ENCODE measurements around the gene CILP.

GRCh38 chr15:65197337-65197645 lies 14.0 kb downstream of the CILP start:
- TF ChIP-seq, protein P1, sequence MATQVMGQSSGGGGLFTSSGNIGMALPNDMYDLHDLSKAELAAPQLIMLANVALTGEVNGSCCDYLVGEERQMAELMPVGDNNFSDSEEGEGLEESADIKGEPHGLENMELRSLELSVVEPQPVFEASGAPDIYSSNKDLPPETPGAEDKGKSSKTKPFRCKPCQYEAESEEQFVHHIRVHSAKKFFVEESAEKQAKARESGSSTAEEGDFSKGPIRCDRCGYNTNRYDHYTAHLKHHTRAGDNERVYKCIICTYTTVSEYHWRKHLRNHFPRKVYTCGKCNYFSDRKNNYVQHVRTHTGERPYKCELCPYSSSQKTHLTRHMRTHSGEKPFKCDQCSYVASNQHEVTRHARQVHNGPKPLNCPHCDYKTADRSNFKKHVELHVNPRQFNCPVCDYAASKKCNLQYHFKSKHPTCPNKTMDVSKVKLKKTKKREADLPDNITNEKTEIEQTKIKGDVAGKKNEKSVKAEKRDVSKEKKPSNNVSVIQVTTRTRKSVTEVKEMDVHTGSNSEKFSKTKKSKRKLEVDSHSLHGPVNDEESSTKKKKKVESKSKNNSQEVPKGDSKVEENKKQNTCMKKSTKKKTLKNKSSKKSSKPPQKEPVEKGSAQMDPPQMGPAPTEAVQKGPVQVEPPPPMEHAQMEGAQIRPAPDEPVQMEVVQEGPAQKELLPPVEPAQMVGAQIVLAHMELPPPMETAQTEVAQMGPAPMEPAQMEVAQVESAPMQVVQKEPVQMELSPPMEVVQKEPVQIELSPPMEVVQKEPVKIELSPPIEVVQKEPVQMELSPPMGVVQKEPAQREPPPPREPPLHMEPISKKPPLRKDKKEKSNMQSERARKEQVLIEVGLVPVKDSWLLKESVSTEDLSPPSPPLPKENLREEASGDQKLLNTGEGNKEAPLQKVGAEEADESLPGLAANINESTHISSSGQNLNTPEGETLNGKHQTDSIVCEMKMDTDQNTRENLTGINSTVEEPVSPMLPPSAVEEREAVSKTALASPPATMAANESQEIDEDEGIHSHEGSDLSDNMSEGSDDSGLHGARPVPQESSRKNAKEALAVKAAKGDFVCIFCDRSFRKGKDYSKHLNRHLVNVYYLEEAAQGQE (IDR thresholded peaks at IDR 0.05; ENCODE audit: insufficient read depth in 1 of 2, low read depth in 2 of 2, low read length in 2 of 2) = no peak
- TF ChIP-seq POLR2AphosphoS5 (IDR thresholded peaks at IDR 0.05; ENCODE audit: low read depth, low read length) (no peak), FOXP2 (optimal IDR thresholded peaks at IDR 0.05; ENCODE audit: borderline replicate concordance, extremely low read depth, extremely low read length, insufficient read depth) (no peak)
